Endodermal cell (in vitro differentiated cells): ENCODE data around the gene RNASEH1. TPM values are rescaled to one million over a fixed set of nuclear protein-coding genes. Genes with fewer than 3 reads are reported as not detected.

Experiments
- DNase-seq: peaks from one replicate; pipeline ENCODE4 v3.0.0-alpha.2; 2017
- H3K27ac ChIP-seq: 2 replicates; pipeline ENCODE4 v1.5.1; 2013; ENCODE audit warnings: mild to moderate bottlenecking, low read depth, low read length, moderate library complexity
- H3K27me3 ChIP-seq: 2 replicates; pipeline ENCODE4 v1.6.1; 2013; ENCODE audit warnings: mild to moderate bottlenecking, low read length, moderate library complexity; ENCODE audit not compliant: insufficient read depth, control insufficient read depth, poor library complexity, severe bottlenecking
- H3K36me3 ChIP-seq: 2 replicates; pipeline ENCODE4 v1.7.0; 2013; ENCODE audit warnings: mild to moderate bottlenecking, low read length, moderate library complexity; ENCODE audit not compliant: control insufficient read depth, insufficient read depth
- H3K4me1 ChIP-seq: one replicate; pipeline ENCODE4 v1.7.0; 2013; ENCODE audit warnings: low read length; ENCODE audit not compliant: control insufficient read depth, insufficient read depth
- H3K4me3 ChIP-seq: 2 replicates; pipeline ENCODE4 v1.5.1; 2013; ENCODE audit warnings: mild to moderate bottlenecking, low read length, moderate library complexity
- H3K9ac ChIP-seq: 2 replicates; pipeline ENCODE4 v1.6.1; 2013; ENCODE audit warnings: mild to moderate bottlenecking, low read length, moderate library complexity; ENCODE audit not compliant: poor library complexity, severe bottlenecking; ENCODE audit errors: extremely low read depth
- H3K9me3 ChIP-seq: 2 replicates; pipeline ENCODE4 v1.6.1; 2013; ENCODE audit warnings: mild to moderate bottlenecking, low read length, moderate library complexity; ENCODE audit not compliant: control insufficient read depth
- H3K27ac Mint-ChIP-seq: 2 replicates; pipeline ENCODE4 v1.8.0; 2020; ENCODE audit warnings: mixed read lengths
- H3K27me3 Mint-ChIP-seq: 2 replicates; pipeline ENCODE4 v1.8.0; 2021; ENCODE audit warnings: mild to moderate bottlenecking, mixed read lengths; ENCODE audit not compliant: insufficient read depth
- H3K36me3 Mint-ChIP-seq: 2 replicates; pipeline ENCODE4 v1.8.0; 2020; ENCODE audit warnings: low read depth, mixed read lengths
- H3K4me1 Mint-ChIP-seq: 2 replicates; pipeline ENCODE4 v1.8.0; 2020; ENCODE audit warnings: mixed read lengths
- H3K4me3 Mint-ChIP-seq: 2 replicates; pipeline ENCODE4 v1.8.0; 2020; ENCODE audit warnings: mild to moderate bottlenecking, moderate library complexity, mixed read lengths
- H3K9me3 Mint-ChIP-seq: 2 replicates; pipeline ENCODE4 v1.8.0; 2020; ENCODE audit warnings: mild to moderate bottlenecking, mixed read lengths
- WGBS, 2 experiments: methylation state at CpG; one replicate each; pipeline versions ENCODE4 v1.1.5 to v1.1.7; 2013; ENCODE audit warnings: missing lambda C conversion rate in 2 of 2, mixed read lengths in 1 of 2; ENCODE audit not compliant: insufficient coverage in 1 of 2, insufficient read length in 1 of 2; 5-methylcytosine and 5-hydroxymethylcytosine counted together
- total RNA-seq, 2 donors: library from RNA; stranded (reverse); fragmentation: NEBNext Ultra II Directional in 1 of 2; extraction: Animal tissue kit (Norgen Biotek cat#: 25700) in 1 of 2; gene quantifications; 2 replicates in 1 of 2; 3 replicates in 1 of 2; pipeline ENCODE4 v1.2.1, GENCODE V29; 2021
- TF ChIP-seq, protein P1 (sequence below): fragments of 200-600 bp; sonication (generic); conservative IDR thresholded peaks from 2 replicates; pipeline ENCODE4 v1.5.0; 2021; ENCODE audit warnings: antibody characterized with exemption, mild to moderate bottlenecking

Gene RNASEH1
- total RNA-seq, 2 donors from 2014 or later: 28.2 to 35.2 TPM

DNA sequence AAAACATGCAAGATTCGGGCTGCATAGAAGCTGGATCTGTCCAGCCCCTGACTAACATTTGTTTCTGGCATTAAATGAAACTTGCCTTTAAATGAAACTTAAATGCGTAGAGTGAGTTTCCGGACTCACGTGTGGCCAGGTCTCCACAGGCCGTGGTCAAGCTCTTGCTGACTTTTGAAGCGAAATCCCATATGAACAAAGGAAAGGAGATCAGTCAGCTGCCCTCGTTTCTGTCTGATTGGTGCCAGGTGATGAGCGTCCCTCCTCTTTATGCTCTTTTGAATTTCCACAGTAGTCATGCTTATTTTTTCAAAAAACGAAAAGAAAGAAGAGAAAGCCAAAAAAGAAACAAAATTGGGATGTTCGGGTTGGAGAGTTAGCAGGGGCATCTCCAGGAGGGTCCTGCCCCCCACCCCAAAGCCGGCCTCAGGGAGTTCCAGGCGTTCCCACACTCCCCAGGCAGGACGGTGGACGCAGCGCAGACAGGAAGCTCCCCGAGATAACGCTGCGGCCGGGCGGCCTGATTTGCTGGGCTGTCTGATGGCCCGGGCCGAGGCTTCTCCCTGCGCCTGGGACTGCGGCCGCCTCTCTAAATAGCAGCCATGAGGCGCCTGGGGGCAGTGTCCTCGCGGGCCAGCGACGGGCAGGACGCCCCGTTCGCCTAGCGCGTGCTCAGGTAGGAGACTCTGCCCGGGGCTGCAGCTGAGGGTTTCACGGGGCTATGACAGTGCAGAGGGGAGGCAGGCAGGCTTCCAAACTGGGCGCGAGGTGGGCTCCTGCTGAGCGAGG lies 36.6 kb upstream of the RNASEH1 start, which contains the start of gene COLEC11:
TSS of gene COLEC11 (plus strand) at position 620 of the 789 bp plus-strand sequence. CDS start 9,229 bp downstream, outside the sequence.
- peaks cover 9% of the 10 kb centered on the region for H3K4me1 ChIP-seq
- DNase-seq: peak; percentile 92
- 92 to 93% methylated on average over 19 to 40 of the region's 40 CpGs for WGBS, 2 experiments
- H3K36me3 Mint-ChIP-seq: peaks cover 12% of the 10 kb centered on the region
- H3K27me3 ChIP-seq: no peaks in the 10 kb centered on the region
- H3K4me3 ChIP-seq: no peak within 1 kb of the TSS
- TF ChIP-seq, protein P1, sequence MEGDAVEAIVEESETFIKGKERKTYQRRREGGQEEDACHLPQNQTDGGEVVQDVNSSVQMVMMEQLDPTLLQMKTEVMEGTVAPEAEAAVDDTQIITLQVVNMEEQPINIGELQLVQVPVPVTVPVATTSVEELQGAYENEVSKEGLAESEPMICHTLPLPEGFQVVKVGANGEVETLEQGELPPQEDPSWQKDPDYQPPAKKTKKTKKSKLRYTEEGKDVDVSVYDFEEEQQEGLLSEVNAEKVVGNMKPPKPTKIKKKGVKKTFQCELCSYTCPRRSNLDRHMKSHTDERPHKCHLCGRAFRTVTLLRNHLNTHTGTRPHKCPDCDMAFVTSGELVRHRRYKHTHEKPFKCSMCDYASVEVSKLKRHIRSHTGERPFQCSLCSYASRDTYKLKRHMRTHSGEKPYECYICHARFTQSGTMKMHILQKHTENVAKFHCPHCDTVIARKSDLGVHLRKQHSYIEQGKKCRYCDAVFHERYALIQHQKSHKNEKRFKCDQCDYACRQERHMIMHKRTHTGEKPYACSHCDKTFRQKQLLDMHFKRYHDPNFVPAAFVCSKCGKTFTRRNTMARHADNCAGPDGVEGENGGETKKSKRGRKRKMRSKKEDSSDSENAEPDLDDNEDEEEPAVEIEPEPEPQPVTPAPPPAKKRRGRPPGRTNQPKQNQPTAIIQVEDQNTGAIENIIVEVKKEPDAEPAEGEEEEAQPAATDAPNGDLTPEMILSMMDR: peak; percentile 64
- no peak within 1 kb of the TSS for H3K27ac Mint-ChIP-seq
- H3K9ac ChIP-seq: no peak within 1 kb of the TSS
- peak within 1 kb of the TSS; percentile 19 for H3K4me3 Mint-ChIP-seq
- no peaks in the 10 kb centered on the region for H3K9me3 ChIP-seq
- H3K27me3 Mint-ChIP-seq: peaks cover 13% of the 10 kb centered on the region
- H3K9me3 Mint-ChIP-seq: peaks cover 14% of the 10 kb centered on the region
- no peaks in the 10 kb centered on the region for H3K36me3 ChIP-seq
- H3K27ac ChIP-seq: no peak within 1 kb of the TSS
- peaks cover 24% of the 10 kb centered on the region for H3K4me1 Mint-ChIP-seq

DNA sequence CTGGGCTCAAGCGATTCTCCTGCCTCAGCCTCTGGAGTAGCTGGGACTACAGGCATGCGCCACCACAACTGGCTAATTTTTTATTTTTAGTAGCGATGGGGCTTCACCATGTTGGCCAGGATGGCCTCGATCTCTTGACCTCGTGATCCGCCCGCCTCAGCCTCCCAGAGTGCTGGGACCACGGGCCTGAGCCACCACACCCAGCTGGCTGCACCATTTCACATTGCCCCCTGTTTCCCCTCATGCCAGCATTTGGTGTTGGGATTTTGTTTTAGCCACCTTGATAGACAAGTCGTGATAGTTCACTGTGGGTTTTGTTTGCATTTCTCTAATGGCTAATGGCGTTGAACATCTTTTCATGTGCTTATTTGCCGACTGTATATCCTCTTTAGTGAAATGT lies 31.0 kb upstream of the RNASEH1 start:
- Mint-ChIP-seq H3K36me3 (peaks cover 51% of the 10 kb centered on the region), H3K4me3 (no peak overlapping the region), H3K9me3 (peaks cover 20% of the 10 kb centered on the region), H3K27ac (no peak overlapping the region), H3K4me1 (peaks cover 7% of the 10 kb centered on the region), H3K27me3 (peaks cover 2% of the 10 kb centered on the region)
- Histone ChIP-seq H3K4me1 (no peaks in the 10 kb centered on the region), H3K36me3 (peaks cover 13% of the 10 kb centered on the region), H3K27ac (no peak overlapping the region), H3K27me3 (no peaks in the 10 kb centered on the region), H3K4me3 (no peak overlapping the region), H3K9me3 (no peaks in the 10 kb centered on the region), H3K9ac (no peak overlapping the region)
- DNase-seq: no peak
- WGBS, 2 experiments: 95 to 96% methylated on average over 10 to 11 of the region's 11 CpGs
- TF ChIP-seq, protein P1: no peak

DNA sequence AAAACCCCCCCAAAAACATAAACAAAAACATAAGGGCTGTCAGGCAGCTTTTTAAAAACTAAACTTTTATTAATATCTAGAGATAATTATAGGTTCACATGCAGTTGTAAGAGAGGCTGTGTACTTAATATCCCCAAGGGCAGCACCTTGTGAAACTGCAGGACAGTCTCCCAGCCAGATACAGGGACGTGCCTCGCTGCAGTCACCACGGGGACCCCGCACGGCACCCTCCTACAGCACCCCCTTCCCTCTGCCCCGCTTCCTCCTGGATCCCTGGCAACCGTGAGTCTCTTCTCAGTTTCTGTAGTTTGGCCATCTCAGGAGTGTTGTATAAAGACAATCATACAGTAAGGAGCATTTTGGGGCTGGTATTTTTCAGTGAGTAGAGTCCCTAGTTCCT lies 30.0 kb upstream of the RNASEH1 start:
- peaks cover 23% of the 10 kb centered on the region for H3K36me3 ChIP-seq
- peaks cover 7% of the 10 kb centered on the region for H3K4me1 Mint-ChIP-seq
- no peak overlapping the region for H3K4me3 Mint-ChIP-seq
- H3K9ac ChIP-seq: no peak overlapping the region
- TF ChIP-seq, protein P1: no peak
- H3K36me3 Mint-ChIP-seq: peaks cover 51% of the 10 kb centered on the region
- H3K27me3 ChIP-seq: no peaks in the 10 kb centered on the region
- WGBS, 2 experiments: 92 to 100% methylated on average over 1 to 7 of the region's 7 CpGs
- H3K27ac ChIP-seq: no peak overlapping the region
- peaks cover 16% of the 10 kb centered on the region for H3K9me3 Mint-ChIP-seq
- no peak overlapping the region for H3K4me3 ChIP-seq
- H3K27me3 Mint-ChIP-seq: no peaks in the 10 kb centered on the region
- DNase-seq: no peak
- no peak overlapping the region for H3K27ac Mint-ChIP-seq
- no peaks in the 10 kb centered on the region for H3K4me1 ChIP-seq
- H3K9me3 ChIP-seq: no peaks in the 10 kb centered on the region
